ENCODE measurements around the gene CDC14B.

GRCh38 chr9:96487029-96487396 lies 132.6 kb downstream of the CDC14B start:
- TF ChIP-seq CTCF (IDR thresholded peaks at IDR 0.05) (no peak), POLR2A (IDR thresholded peaks at IDR 0.05) (no peak)

Data from lower leg skin (tissue), 3 donors.